Sigmoid colon (tissue), 4 donors: ENCODE results near the gene ENPP1.
A peak's percentile ranks its signal among the peaks of the same experiment; 100 is the strongest.

Source experiments
- CTCF ChIP-seq, 4 experiments: fragments of 450-650 bp in 3 of 4; fragments of 200-600 bp in 1 of 4; IDR thresholded peaks; one replicate each; pipeline ENCODE4 v1.5.1; 2016 to 2019; ENCODE audit warnings: antibody characterized with exemption in 4 of 4, mild to moderate bottlenecking in 3 of 4, moderate library complexity in 2 of 4
- POLR2AphosphoS5 ChIP-seq, 4 donors: sonication (generic); formaldehyde crosslinking; IDR thresholded peaks; one replicate each; pipeline ENCODE4 v1.6.1; 2017; ENCODE audit warnings: antibody characterized with exemption in 4 of 4

GRCh38 chr6:131787766-131788712 is 19.8 kb upstream of the ENPP1 start:
- no peak for TF ChIP-seq CTCF (IDR thresholded peaks at IDR 0.05)
- TF ChIP-seq POLR2AphosphoS5 (IDR thresholded peaks at IDR 0.05): peak in 1 of 4 donors; percentile 16
